K562 (cell line): Measurements from ENCODE around the gene PNMA5. TPM values are rescaled to one million over a fixed set of nuclear protein-coding genes. Genes with fewer than 3 reads are reported as not detected.

ENCODE experiments used
- CBX1 ChIP-seq: sonication (generic); IDR thresholded peaks from 2 replicates; pipeline ENCODE4 v1.6.1; 2016; ENCODE audit warnings: antibody characterized with exemption, low read depth, mild to moderate bottlenecking
- CC2D1A ChIP-seq: fragments of 450-650 bp; IDR thresholded peaks from 2 replicates; pipeline ENCODE4 v1.6.1; 2017; ENCODE audit warnings: mild to moderate bottlenecking
- DMBX1 ChIP-seq: fragments of 250-450 bp; sonication (Bioruptor Pico); IDR thresholded peaks from 2 replicates; pipeline ENCODE4 v1.8.0; 2022; ENCODE audit warnings: inconsistent platforms, mild to moderate bottlenecking, moderate library complexity, borderline replicate concordance
- ELF1 ChIP-seq: fragments of 200-800 bp; sonication (Bioruptor generic); IDR thresholded peaks from 2 replicates; pipeline ENCODE4 v1.6.1; 2016; ENCODE audit warnings: missing genetic modification characterization, missing compliant biosample characterization
- GABPA ChIP-seq: fragments of 200-800 bp; sonication (Bioruptor generic); conservative IDR thresholded peaks from 2 replicates; pipeline ENCODE4 v1.6.1; 2016; ENCODE audit warnings: low read depth, missing genetic modification characterization, missing compliant biosample characterization
- GABPB1 ChIP-seq: sonication (generic); formaldehyde crosslinking; IDR thresholded peaks from 2 replicates; pipeline ENCODE4 v1.8.0; 2022; ENCODE audit warnings: mild to moderate bottlenecking, missing genetic modification reagents
- HMGN3 ChIP-seq: IDR thresholded peaks from 2 replicates; pipeline ENCODE4 v1.6.1; 2011; ENCODE audit warnings: borderline replicate concordance, low read depth, mild to moderate bottlenecking, mixed read lengths, low read length; ENCODE audit not compliant: insufficient read length; ENCODE audit errors: extremely low read depth
- L3MBTL2 ChIP-seq: fragments of 450-650 bp; IDR thresholded peaks from 2 replicates; pipeline ENCODE4 v1.6.1; 2016; ENCODE audit warnings: mild to moderate bottlenecking, moderate library complexity
- MAZ ChIP-seq, 2 experiments: fragments of 450-650 bp in 1 of 2; sonication (generic) in 1 of 2; formaldehyde crosslinking; IDR thresholded peaks in 1 of 2; conservative IDR thresholded peaks in 1 of 2; 2 replicates each; pipeline versions ENCODE4 v1.4.0 to v1.5.0; 2020; ENCODE audit warnings: mild to moderate bottlenecking in 1 of 2, missing genetic modification reagents in 1 of 2
- NFIC ChIP-seq: fragments of 450-650 bp; IDR thresholded peaks from 2 replicates; pipeline ENCODE4 v1.6.1; 2017; ENCODE audit warnings: mild to moderate bottlenecking, inconsistent platforms
- RAD21 ChIP-seq, 2 experiments: fragments of 250-450 bp in 1 of 2; fragments of 450-650 bp in 1 of 2; sonication (Bioruptor Pico) in 1 of 2; formaldehyde crosslinking in 1 of 2; IDR thresholded peaks in 1 of 2; conservative IDR thresholded peaks in 1 of 2; 2 replicates each; pipeline versions ENCODE4 v1.4.0 to v1.8.0; 2020 to 2022; ENCODE audit warnings: mild to moderate bottlenecking in 2 of 2, moderate library complexity in 1 of 2
- SAFB ChIP-seq: fragments of 200-400 bp; formaldehyde crosslinking; IDR thresholded peaks from 2 replicates; pipeline ENCODE4 v1.6.1; 2017; ENCODE audit warnings: low read depth, low read length, borderline replicate concordance
- SMAD4 ChIP-seq: fragments of 250-450 bp; sonication (Bioruptor Pico); conservative IDR thresholded peaks from 2 replicates; pipeline ENCODE4 v1.8.0; 2021; ENCODE audit warnings: inconsistent platforms, mild to moderate bottlenecking, moderate library complexity
- SMC3 ChIP-seq: conservative IDR thresholded peaks from 2 replicates; pipeline ENCODE4 v1.6.1; 2011; ENCODE audit warnings: low read depth, low read length, improper control_type of control experiment; ENCODE audit not compliant: insufficient read depth
- TFAM ChIP-seq: fragments of 250-450 bp; sonication (Bioruptor Pico); conservative IDR thresholded peaks from 2 replicates; pipeline ENCODE4 v1.5.0; 2021; ENCODE audit warnings: mild to moderate bottlenecking, moderate library complexity
- ZNF76 ChIP-seq: fragments of 250-450 bp; sonication (Bioruptor Pico); IDR thresholded peaks from 2 replicates; pipeline ENCODE4 v1.4.0; 2020; ENCODE audit warnings: mild to moderate bottlenecking, moderate library complexity, borderline replicate concordance
- ZNF766 ChIP-seq: fragments of 200-800 bp; sonication (Bioruptor generic); conservative IDR thresholded peaks from 2 replicates; pipeline ENCODE4 v1.6.1; 2016; ENCODE audit warnings: missing genetic modification characterization, missing compliant biosample characterization
- polyA plus RNA-seq, 8 experiments: library from polyadenylated mRNA; depleted of rRNA in 4 of 8; stranded (reverse) in 5 of 8; unstranded in 3 of 8; fragments of >200 nt; fragmentation: Nextera tagmentation in 2 of 8; fragmentation: Illumina TruSeq in 1 of 8; extraction: Ambion mirVana in 2 of 8; extraction: Trizol in 1 of 8; gene quantifications; 2 replicates each; pipeline versions ENCODE4 v1.2.1 to v1.2.3, GENCODE V29; 2011 to 2014; ENCODE audit warnings: inconsistent platforms in 1 of 8, missing spikeins in 1 of 8
- total RNA-seq, 7 experiments: library from RNA; depleted of rRNA in 6 of 7; stranded (reverse); fragments of >200 nt in 6 of 7; fragmentation: Illumina TruSeq in 2 of 7; extraction: Trizol in 2 of 7; gene quantifications; 2 replicates each; pipeline versions ENCODE4 v1.2.1 to v1.2.3, GENCODE V29; 2011 to 2021; ENCODE audit warnings: low replicate concordance in 1 of 7
- TF ChIP-seq, protein P1 (sequence below): sonication (generic); formaldehyde crosslinking; IDR thresholded peaks from 2 replicates; pipeline ENCODE4 v1.8.1; 2023; ENCODE audit warnings: mild to moderate bottlenecking, missing genetic modification reagents
- TF ChIP-seq, protein P2 (sequence below): fragments of 450-650 bp; formaldehyde crosslinking; IDR thresholded peaks from 2 replicates; pipeline ENCODE4 v1.4.0; 2020; ENCODE audit warnings: mild to moderate bottlenecking, moderate library complexity
- TF ChIP-seq, protein P3 (sequence below): sonication (generic); formaldehyde crosslinking; IDR thresholded peaks from 2 replicates; pipeline ENCODE4 v1.8.0; 2022; ENCODE audit warnings: missing genetic modification reagents, mild to moderate bottlenecking, moderate library complexity, borderline replicate concordance
- TF ChIP-seq, protein P4 (sequence below): fragments of 450-650 bp; IDR thresholded peaks from 2 replicates; pipeline ENCODE4 v1.6.1; 2016; ENCODE audit warnings: low read depth, mild to moderate bottlenecking, moderate library complexity

PNMA5 gene
- total and polyA plus RNA-seq, 9 of the 15 experiments (the other 6 are each of a cell fraction or from before 2014, with no cell fraction given), result 0.03 to 0.20 (median 0.07) TPM; not detected in 3

DNA sequence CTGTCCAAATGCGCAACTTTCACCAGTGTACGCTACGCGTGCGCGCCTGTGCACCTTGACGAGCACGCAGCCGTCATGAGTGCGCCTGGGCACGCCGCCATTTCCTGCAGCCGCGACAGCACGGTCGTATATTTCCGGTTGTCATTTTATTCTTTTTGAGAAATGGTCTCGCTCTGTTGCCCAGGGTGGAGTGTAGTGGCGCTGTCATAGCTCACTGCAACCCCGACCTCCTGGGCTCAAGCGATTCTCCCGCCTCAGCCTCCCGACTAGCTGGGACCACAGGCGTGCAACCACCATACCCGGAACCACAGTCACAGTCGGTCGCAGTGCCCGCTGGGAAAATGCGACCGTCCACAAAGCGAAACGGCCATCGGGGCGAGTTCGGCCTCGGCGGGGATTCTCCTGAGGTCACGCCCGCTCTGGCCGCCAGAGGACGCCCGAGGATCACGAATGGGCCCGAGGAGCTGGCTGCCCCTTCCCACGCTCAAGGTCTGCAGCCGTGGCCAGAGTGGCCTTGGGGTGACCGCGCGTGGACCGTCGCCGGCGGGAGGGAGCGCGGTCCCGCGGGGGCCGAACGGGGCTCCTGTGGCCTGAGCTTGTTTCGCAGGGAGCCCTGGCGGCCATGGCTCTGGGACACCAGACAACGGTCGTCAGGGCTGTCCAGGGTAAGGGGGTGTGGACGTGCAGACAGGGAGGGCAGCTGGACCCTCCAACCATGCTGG lies 38.6 kb upstream of the PNMA5 start (continued):
- TF ChIP-seq, protein P1, sequence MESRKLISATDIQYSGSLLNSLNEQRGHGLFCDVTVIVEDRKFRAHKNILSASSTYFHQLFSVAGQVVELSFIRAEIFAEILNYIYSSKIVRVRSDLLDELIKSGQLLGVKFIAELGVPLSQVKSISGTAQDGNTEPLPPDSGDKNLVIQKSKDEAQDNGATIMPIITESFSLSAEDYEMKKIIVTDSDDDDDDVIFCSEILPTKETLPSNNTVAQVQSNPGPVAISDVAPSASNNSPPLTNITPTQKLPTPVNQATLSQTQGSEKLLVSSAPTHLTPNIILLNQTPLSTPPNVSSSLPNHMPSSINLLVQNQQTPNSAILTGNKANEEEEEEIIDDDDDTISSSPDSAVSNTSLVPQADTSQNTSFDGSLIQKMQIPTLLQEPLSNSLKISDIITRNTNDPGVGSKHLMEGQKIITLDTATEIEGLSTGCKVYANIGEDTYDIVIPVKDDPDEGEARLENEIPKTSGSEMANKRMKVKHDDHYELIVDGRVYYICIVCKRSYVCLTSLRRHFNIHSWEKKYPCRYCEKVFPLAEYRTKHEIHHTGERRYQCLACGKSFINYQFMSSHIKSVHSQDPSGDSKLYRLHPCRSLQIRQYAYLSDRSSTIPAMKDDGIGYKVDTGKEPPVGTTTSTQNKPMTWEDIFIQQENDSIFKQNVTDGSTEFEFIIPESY (CRISPR knock-in tag), result peak; percentile 68; the same call in 1 of the 2 replicates
- peak; percentile 17 for TF ChIP-seq HMGN3
- no peak for TF ChIP-seq TFAM (CRISPR knock-in tag)
- peak; percentile 41; the same call in 1 of the 2 replicates for TF ChIP-seq ELF1
- TF ChIP-seq, protein P2, sequence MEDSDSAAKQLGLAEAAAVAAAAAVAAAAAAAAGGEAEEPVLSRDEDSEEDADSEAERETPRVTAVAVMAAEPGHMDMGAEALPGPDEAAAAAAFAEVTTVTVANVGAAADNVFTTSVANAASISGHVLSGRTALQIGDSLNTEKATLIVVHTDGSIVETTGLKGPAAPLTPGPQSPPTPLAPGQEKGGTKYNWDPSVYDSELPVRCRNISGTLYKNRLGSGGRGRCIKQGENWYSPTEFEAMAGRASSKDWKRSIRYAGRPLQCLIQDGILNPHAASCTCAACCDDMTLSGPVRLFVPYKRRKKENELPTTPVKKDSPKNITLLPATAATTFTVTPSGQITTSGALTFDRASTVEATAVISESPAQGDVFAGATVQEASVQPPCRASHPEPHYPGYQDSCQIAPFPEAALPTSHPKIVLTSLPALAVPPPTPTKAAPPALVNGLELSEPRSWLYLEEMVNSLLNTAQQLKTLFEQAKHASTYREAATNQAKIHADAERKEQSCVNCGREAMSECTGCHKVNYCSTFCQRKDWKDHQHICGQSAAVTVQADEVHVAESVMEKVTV (CRISPR knock-in tag), result peak; percentile 96
- no peak for TF ChIP-seq ZNF76
- TF ChIP-seq MAZ (CRISPR knock-in tag; conservative IDR thresholded peaks at IDR 0.05 in 1 of 2, IDR thresholded peaks at IDR 0.05 in 1 of 2), result peak; percentile 36 to 55; a peak in 2 of 4 replicates
- TF ChIP-seq CBX1, result 0 out of 2 replicates have a peak, but pooled peaks have one; percentile 34
- TF ChIP-seq, protein P3, sequence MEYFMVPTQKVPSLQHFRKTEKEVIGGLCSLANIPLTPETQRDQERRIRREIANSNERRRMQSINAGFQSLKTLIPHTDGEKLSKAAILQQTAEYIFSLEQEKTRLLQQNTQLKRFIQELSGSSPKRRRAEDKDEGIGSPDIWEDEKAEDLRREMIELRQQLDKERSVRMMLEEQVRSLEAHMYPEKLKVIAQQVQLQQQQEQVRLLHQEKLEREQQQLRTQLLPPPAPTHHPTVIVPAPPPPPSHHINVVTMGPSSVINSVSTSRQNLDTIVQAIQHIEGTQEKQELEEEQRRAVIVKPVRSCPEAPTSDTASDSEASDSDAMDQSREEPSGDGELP, result peak; percentile 61; the same call in 1 of the 2 replicates
- peak; percentile 50; the same call in 1 of the 2 replicates for TF ChIP-seq L3MBTL2
- TF ChIP-seq SMC3, result peak; percentile 94
- 0 out of 2 replicates have a peak, but pooled peaks have one; percentile 16 for TF ChIP-seq GABPA (tag)
- 0 out of 2 replicates have a peak, but pooled peaks have one; percentile 23 for TF ChIP-seq ZNF766
- peak; percentile 25; the same call in 1 of the 2 replicates for TF ChIP-seq DMBX1 (CRISPR knock-in tag)
- peak; percentile 33; the same call in 1 of the 2 replicates for TF ChIP-seq SMAD4 (CRISPR knock-in tag)
- peak; percentile 93 for TF ChIP-seq SAFB
- peak; percentile 20 for TF ChIP-seq NFIC
- peak; percentile 51; the same call in 1 of the 2 replicates for TF ChIP-seq CC2D1A
- TF ChIP-seq GABPB1, result peak; percentile 66
- peak; percentile 96 to 98 for TF ChIP-seq RAD21 (CRISPR knock-in tag; conservative IDR thresholded peaks at IDR 0.05 in 1 of 2, IDR thresholded peaks at IDR 0.05 in 1 of 2)
- TF ChIP-seq, protein P4, sequence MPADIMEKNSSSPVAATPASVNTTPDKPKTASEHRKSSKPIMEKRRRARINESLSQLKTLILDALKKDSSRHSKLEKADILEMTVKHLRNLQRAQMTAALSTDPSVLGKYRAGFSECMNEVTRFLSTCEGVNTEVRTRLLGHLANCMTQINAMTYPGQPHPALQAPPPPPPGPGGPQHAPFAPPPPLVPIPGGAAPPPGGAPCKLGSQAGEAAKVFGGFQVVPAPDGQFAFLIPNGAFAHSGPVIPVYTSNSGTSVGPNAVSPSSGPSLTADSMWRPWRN, result no peak
